HG03095 (cell line): ENCODE results near the gene ZKSCAN7.
A peak's percentile ranks its signal among the peaks of the same experiment; 100 is the strongest.
"Not testable (repeated sequence)": the region's sequence is repeated elsewhere in the genome, so short reads cannot be mapped to it uniquely, and the experiment has no call there.

Experiments used
- ATAC-seq: cut with Tn5 transposase; IDR thresholded peaks from one replicate; pipeline ENCODE4 v1.9.1; 2021; ENCODE audit warnings: moderate library complexity; ENCODE audit not compliant: unreplicated experiment

ZKSCAN7 gene

GRCh38 chr3:44554626-44555592 lies at the start of gene ZKSCAN7:
Gene ZKSCAN7 (plus strand): TSS chr3:44555193. CDS start chr3:44557048, 1,855 bp downstream.
- ATAC-seq, result peak; percentile 70

- no peak for ATAC-seq
These were observed 48.4 kb upstream of the ZKSCAN7 start for GRCh38 chr3:44506556-44506955.

- ATAC-seq, result no peak
These were observed 48.0 kb upstream of the ZKSCAN7 start for GRCh38 chr3:44506961-44507360.

- ATAC-seq, result no peak
These were observed 45.5 kb upstream of the ZKSCAN7 start for GRCh38 chr3:44509393-44509921.

GRCh38 chr3:44510000-44510368 lies 45.0 kb upstream of the ZKSCAN7 start:
- peak; percentile 32 for ATAC-seq

GRCh38 chr3:44511238-44511566 lies 43.8 kb upstream of the ZKSCAN7 start:
- no peak for ATAC-seq

GRCh38 chr3:44513513-44513912 lies 41.5 kb upstream of the ZKSCAN7 start:
- no peak for ATAC-seq

- ATAC-seq, result no peak
These were observed 38.8 kb upstream of the ZKSCAN7 start for GRCh38 chr3:44516230-44516629.

GRCh38 chr3:44518782-44519156 lies 36.2 kb upstream of the ZKSCAN7 start:
- no peak for ATAC-seq

GRCh38 chr3:44521721-44522120 lies 33.3 kb upstream of the ZKSCAN7 start:
- ATAC-seq, result no peak

GRCh38 chr3:44522494-44522933 lies 32.5 kb upstream of the ZKSCAN7 start:
- ATAC-seq, result no peak

- no peak for ATAC-seq
These were observed 29.9 kb upstream of the ZKSCAN7 start for GRCh38 chr3:44525060-44525459.

GRCh38 chr3:44529927-44530326 lies 25.1 kb upstream of the ZKSCAN7 start:
- no peak for ATAC-seq

- no peak for ATAC-seq
These were observed 24.1 kb upstream of the ZKSCAN7 start for GRCh38 chr3:44530911-44531310.

- not testable (repeated sequence) for ATAC-seq
These were observed 20.3 kb upstream of the ZKSCAN7 start for GRCh38 chr3:44534659-44535058.

GRCh38 chr3:44535364-44535763 lies 19.6 kb upstream of the ZKSCAN7 start:
- no peak for ATAC-seq

- ATAC-seq, result not testable (repeated sequence)
These were observed 10.2 kb upstream of the ZKSCAN7 start for GRCh38 chr3:44544811-44545210.

GRCh38 chr3:44555723-44556122 lies 730 bp downstream of the ZKSCAN7 start:
- ATAC-seq, result no peak

GRCh38 chr3:44557074-44557473 lies 2.1 kb downstream of the ZKSCAN7 start:
- no peak for ATAC-seq

GRCh38 chr3:44561076-44561475 lies 6.1 kb downstream of the ZKSCAN7 start:
- ATAC-seq, result no peak

GRCh38 chr3:44562147-44562546 lies 7.2 kb downstream of the ZKSCAN7 start:
- ATAC-seq, result no peak

GRCh38 chr3:44568561-44568960 lies 13.6 kb downstream of the ZKSCAN7 start:
- ATAC-seq, result no peak
